SK-N-MC (cell line): Measurements from ENCODE around the gene DDX42.

ENCODE experiments used
- DNase-seq: peaks from one replicate; pipeline ENCODE4 v3.0.0-alpha.2; 2011; ENCODE audit warnings: low read depth, low spot score
- H3K27ac ChIP-seq: fragments of 200-600 bp; sonication (generic); 2 replicates; pipeline ENCODE4 v1.5.1; 2016; ENCODE audit warnings: mixed run types
- H3K36me3 ChIP-seq: fragments of 200-600 bp; sonication (generic); 2 replicates; pipeline ENCODE4 v1.6.1; 2017; ENCODE audit warnings: antibody characterized with exemption, low read length, mixed read lengths; ENCODE audit not compliant: insufficient read depth
- H3K4me3 ChIP-seq: fragments of 200-600 bp; sonication (generic); 2 replicates; pipeline ENCODE4 v1.5.1; 2016
- H3K9ac ChIP-seq: fragments of 200-600 bp; sonication (generic); 2 replicates; pipeline ENCODE4 v1.8.0; 2017; ENCODE audit warnings: mixed run types, mixed read lengths; ENCODE audit not compliant: insufficient read length
- H3K9me3 ChIP-seq: fragments of 200-600 bp; sonication (generic); 2 replicates; pipeline ENCODE4 v1.6.1; 2017; ENCODE audit warnings: low read depth, mild to moderate bottlenecking, antibody characterized with exemption, low read length, moderate library complexity, mixed read lengths
- EZH2 ChIP-seq: fragments of 200-600 bp; sonication (generic); IDR thresholded peaks from one replicate; pipeline ENCODE4 v1.6.1; 2017; ENCODE audit warnings: antibody characterized with exemption
- FOXP2 ChIP-seq: optimal IDR thresholded peaks from 2 replicates; pipeline ENCODE3; 2011; ENCODE audit warnings: mild to moderate bottlenecking, moderate library complexity; ENCODE audit not compliant: insufficient read depth; ENCODE audit errors: extremely low read length, control extremely low read depth
- POLR2AphosphoS5 ChIP-seq: IDR thresholded peaks from 2 replicates; pipeline ENCODE4 v1.6.1; 2012; ENCODE audit warnings: mild to moderate bottlenecking, low read depth, low read length, borderline replicate concordance

The DDX42 gene

GRCh38 chr17:63830904-63831491 lies 57.0 kb downstream of the DDX42 start:
- H3K4me3 ChIP-seq = no peak overlapping the region
- TF ChIP-seq FOXP2 (no peak), POLR2AphosphoS5 (no peak), EZH2 (no peak)
- H3K36me3 ChIP-seq = peaks cover 63% of the 10 kb centered on the region
- H3K27ac ChIP-seq = no peak overlapping the region
- H3K9me3 ChIP-seq = no peaks in the 10 kb centered on the region
- DNase-seq = no peak
- H3K9ac ChIP-seq = no peak overlapping the region

- H3K27ac ChIP-seq = no peak overlapping the region
Observed at GRCh38 chr17:63831505-63831904, 57.5 kb downstream of the DDX42 start.

GRCh38 chr17:63832014-63832413 lies 58.0 kb downstream of the DDX42 start:
- Histone ChIP-seq H3K9ac (no peak overlapping the region), H3K27ac (no peak overlapping the region), H3K36me3 (peaks cover 72% of the 10 kb centered on the region), H3K9me3 (no peaks in the 10 kb centered on the region), H3K4me3 (no peak overlapping the region)
- no peak for DNase-seq
- no peak for TF ChIP-seq EZH2
- no peak for TF ChIP-seq FOXP2
- TF ChIP-seq POLR2AphosphoS5 = no peak

More at GRCh38 chr17:63831505-63831904, 57.5 kb downstream of the DDX42 start:
- Histone ChIP-seq H3K36me3 (peaks cover 67% of the 10 kb centered on the region), H3K9me3 (no peaks in the 10 kb centered on the region), H3K9ac (no peak overlapping the region), H3K4me3 (no peak overlapping the region)
- TF ChIP-seq FOXP2 (no peak), EZH2 (no peak), POLR2AphosphoS5 (no peak)
- no peak for DNase-seq

GRCh38 chr17:63832455-63832854 lies 58.5 kb downstream of the DDX42 start:
- no peak for DNase-seq
- Histone ChIP-seq H3K27ac (no peak overlapping the region), H3K36me3 (peaks cover 72% of the 10 kb centered on the region), H3K9me3 (no peaks in the 10 kb centered on the region), H3K4me3 (no peak overlapping the region), H3K9ac (no peak overlapping the region)
- TF ChIP-seq POLR2AphosphoS5 (no peak), FOXP2 (no peak), EZH2 (no peak)

GRCh38 chr17:63833026-63833740 lies 59.2 kb downstream of the DDX42 start:
- H3K36me3 ChIP-seq = peaks cover 72% of the 10 kb centered on the region
- DNase-seq = no peak
- no peaks in the 10 kb centered on the region for H3K9me3 ChIP-seq
- TF ChIP-seq EZH2 = no peak
- TF ChIP-seq FOXP2 = no peak
- TF ChIP-seq POLR2AphosphoS5 = 0 out of 2 replicates have a peak, but pooled peaks have one; percentile 13
- H3K4me3 ChIP-seq = no peak overlapping the region
- H3K9ac ChIP-seq = no peak overlapping the region
- H3K27ac ChIP-seq = no peak overlapping the region

GRCh38 chr17:63833741-63834373 lies 59.9 kb downstream of the DDX42 start:
- H3K9ac ChIP-seq = no peak overlapping the region
- no peaks in the 10 kb centered on the region for H3K9me3 ChIP-seq
- TF ChIP-seq EZH2 (no peak), POLR2AphosphoS5 (peak; percentile 19; the same call in 1 of the 2 replicates), FOXP2 (no peak)
- H3K4me3 ChIP-seq = no peak overlapping the region
- no peak for DNase-seq
- no peak overlapping the region; the same call in 1 of the 2 replicates for H3K27ac ChIP-seq
- peaks cover 69% of the 10 kb centered on the region for H3K36me3 ChIP-seq

GRCh38 chr17:63834431-63835166 lies 60.6 kb downstream of the DDX42 start:
- no peak overlapping the region for H3K9ac ChIP-seq
- TF ChIP-seq POLR2AphosphoS5 = no peak
- peak; percentile 22 for DNase-seq
- no peak overlapping the region; the same call in 1 of the 2 replicates for H3K27ac ChIP-seq
- no peak overlapping the region for H3K4me3 ChIP-seq
- peaks cover 61% of the 10 kb centered on the region for H3K36me3 ChIP-seq
- H3K9me3 ChIP-seq = no peaks in the 10 kb centered on the region

- TF ChIP-seq EZH2 (no peak), POLR2AphosphoS5 (no peak), FOXP2 (no peak)
- H3K9me3 ChIP-seq = no peaks in the 10 kb centered on the region
- H3K36me3 ChIP-seq = peaks cover 55% of the 10 kb centered on the region
- no peak overlapping the region for H3K27ac ChIP-seq
- no peak overlapping the region for H3K9ac ChIP-seq
- DNase-seq = no peak
- H3K4me3 ChIP-seq = no peak overlapping the region
Observed at GRCh38 chr17:63835167-63835720, 61.3 kb downstream of the DDX42 start.
